GM18505 (cell line): ENCODE results near the gene SSUH2.
"Not testable (repeated sequence)": the region's sequence is repeated elsewhere in the genome, so short reads cannot be mapped to it uniquely, and the experiment has no call there.

ENCODE experiments used
- ATAC-seq: cut with Tn5 transposase; IDR thresholded peaks from one replicate; pipeline ENCODE4 v1.9.1; 2021; ENCODE audit not compliant: unreplicated experiment
- POLR2A ChIP-seq: IDR thresholded peaks from 4 replicates; pipeline ENCODE4 v1.6.1; 2011; ENCODE audit warnings: borderline replicate concordance; ENCODE audit not compliant: insufficient read depth, insufficient read length; ENCODE audit errors: extremely low read depth

SSUH2 gene

DNA sequence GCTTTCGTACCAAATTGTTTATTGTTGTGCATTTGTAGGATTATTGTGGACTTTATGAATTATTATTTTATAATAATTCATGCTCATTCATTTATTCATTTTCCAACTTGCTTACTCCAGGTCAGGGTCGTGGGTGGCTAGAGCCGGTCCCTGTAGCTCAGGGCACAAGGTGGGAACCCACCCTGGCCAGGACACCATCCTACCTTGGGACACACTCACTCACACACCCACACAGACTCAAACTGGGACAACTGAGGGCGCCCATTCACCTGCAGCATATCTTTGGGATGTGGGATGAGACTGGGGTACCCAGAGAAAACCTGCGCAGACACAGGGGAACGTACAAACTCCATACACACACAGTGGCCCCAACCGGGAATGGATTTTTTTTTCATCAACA lies 40.6 kb downstream of the SSUH2 start:
- TF ChIP-seq POLR2A, result no peak
- no peak for ATAC-seq

- TF ChIP-seq POLR2A, result no peak
- no peak for ATAC-seq
These were observed 41.4 kb downstream of the SSUH2 start for GRCh38 chr3:8603115-8603710.

GRCh38 chr3:8600457-8600856 lies 44.1 kb downstream of the SSUH2 start:
- no peak for TF ChIP-seq POLR2A
- no peak for ATAC-seq

DNA sequence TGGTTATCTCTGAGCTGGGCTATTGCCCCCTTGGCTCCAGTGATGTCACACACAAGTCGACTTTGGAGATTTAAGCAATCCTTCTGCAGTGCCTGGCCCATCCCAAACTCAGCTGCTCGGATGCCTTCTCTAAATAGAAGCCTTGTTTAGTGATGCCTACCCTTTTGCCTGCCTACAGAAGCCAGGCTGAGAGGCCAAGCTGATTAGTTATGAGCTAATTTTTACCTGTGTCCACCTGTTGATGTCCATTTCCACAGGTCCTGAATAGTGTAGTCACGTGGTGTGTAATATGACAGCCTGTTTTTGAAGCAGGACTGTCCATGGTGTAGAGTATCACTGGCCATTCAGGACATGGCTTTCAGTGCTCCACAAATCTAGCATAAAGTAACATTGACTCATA lies 45.5 kb downstream of the SSUH2 start:
- no peak for ATAC-seq
- TF ChIP-seq POLR2A, result no peak

GRCh38 chr3:8597219-8597853 lies 47.3 kb downstream of the SSUH2 start:
- no peak for TF ChIP-seq POLR2A
- ATAC-seq, result no peak

DNA sequence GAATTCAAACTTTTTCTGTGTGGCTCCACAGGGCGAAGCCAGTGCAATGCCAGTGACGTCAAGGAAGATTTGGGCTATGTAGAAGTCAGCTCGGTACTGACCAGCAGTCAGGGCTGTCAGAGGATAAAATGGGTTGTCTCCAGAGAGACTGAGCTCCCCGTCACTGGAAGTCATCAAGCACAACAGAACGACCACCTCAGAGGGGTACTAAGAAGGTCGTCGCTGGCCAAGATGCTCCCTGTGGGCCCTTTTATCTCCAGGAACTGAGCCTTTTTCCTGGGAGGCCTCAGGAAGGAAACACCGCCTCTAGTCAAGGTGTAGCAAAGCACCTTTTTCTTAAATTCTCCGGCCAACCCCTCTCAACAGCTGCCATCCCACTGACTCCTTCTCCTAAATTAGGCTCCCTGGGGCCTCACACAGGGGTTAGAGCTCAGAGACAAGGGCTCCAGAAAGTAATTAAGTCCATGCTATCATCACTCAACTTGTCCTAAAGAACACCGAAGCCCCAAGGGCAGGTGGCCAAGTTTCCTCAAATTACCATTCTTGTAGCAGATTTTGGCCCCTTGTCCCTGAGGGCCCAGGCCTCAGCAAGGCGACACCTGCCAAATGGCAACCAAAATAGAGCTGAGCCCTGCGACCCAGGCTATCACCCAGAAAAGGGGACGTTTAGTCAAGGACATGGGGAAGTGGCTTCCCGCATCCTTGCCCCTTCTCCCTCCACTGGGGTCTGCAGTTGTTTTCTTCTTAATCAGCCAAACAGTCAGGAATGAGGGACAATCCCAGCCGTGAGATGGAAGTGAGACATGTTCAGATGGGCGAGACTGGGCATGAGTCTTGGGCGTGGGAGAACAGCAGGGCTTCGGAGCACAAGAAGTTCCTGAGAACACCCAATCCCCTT lies 48.0 kb downstream of the SSUH2 start:
- ATAC-seq, result no peak
- no peak for TF ChIP-seq POLR2A

GRCh38 chr3:8595695-8596115 lies 48.9 kb downstream of the SSUH2 start:
- ATAC-seq, result no peak
- no peak for TF ChIP-seq POLR2A

GRCh38 chr3:8595252-8595651 lies 49.3 kb downstream of the SSUH2 start:
- no peak for TF ChIP-seq POLR2A

GRCh38 chr3:8593021-8593827 lies 51.4 kb downstream of the SSUH2 start:
- no peak for TF ChIP-seq POLR2A

More at GRCh38 chr3:8595252-8595651, 49.3 kb downstream of the SSUH2 start:
- ATAC-seq, result no peak

DNA sequence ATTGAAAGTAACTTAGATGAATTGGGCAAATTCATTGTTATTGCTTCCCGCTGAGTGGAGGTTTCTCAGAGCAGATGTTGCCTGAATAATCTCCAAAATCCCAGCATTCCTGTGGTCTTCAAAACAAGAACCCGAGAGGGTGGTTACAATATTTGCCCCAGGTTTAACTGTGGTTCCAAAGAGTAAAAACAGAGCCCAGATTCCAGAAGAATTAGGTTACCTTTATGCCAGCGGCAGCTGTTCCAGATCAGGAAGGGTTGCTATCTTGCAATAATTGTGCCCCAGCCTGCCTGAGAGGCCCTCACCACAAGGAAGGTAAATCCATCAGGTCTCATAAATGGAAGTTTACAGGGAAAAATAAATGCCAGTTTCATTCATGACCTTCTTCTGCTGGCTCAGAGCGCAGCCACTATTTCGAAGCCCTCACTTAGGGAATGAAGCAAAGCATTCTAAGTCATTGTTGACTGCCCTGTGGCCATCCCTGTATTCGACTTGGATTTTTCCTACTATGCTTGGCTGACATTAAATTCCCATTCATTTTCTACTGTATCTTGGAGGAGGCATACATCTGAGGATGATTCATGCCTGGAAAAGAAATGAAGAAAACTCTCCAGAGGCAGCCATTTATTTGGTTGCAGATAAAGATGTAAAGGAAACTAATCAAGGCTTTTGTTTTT lies 54.6 kb downstream of the SSUH2 start:
- TF ChIP-seq POLR2A, result no peak
- ATAC-seq, result no peak

More at GRCh38 chr3:8593021-8593827, 51.4 kb downstream of the SSUH2 start:
- no peak for ATAC-seq

- no peak for ATAC-seq
- TF ChIP-seq POLR2A, result no peak
These were observed 59.9 kb downstream of the SSUH2 start for GRCh38 chr3:8584661-8585060.

GRCh38 chr3:8581806-8582445 lies 62.7 kb downstream of the SSUH2 start:
- TF ChIP-seq POLR2A, result no peak
- ATAC-seq, result no peak

GRCh38 chr3:8581373-8581772 lies 63.2 kb downstream of the SSUH2 start:
- ATAC-seq, result no peak
- no peak for TF ChIP-seq POLR2A

GRCh38 chr3:8580434-8580833 lies 64.2 kb downstream of the SSUH2 start:
- not testable (repeated sequence) for ATAC-seq
